HEK293T (cell line): ENCODE data around the gene RAB26.

Experiments used
- BHLHE40 ChIP-seq: fragments of 450-650 bp; IDR thresholded peaks from 2 replicates; pipeline ENCODE4 v1.6.1; 2016; ENCODE audit warnings: mild to moderate bottlenecking, moderate library complexity, borderline replicate concordance
- CTBP1 ChIP-seq: fragments of 450-650 bp; IDR thresholded peaks from 2 replicates; pipeline ENCODE4 v1.6.1; 2016; ENCODE audit warnings: borderline replicate concordance
- FOXA1 ChIP-seq: fragments of 450-650 bp; IDR thresholded peaks from 2 replicates; pipeline ENCODE4 v1.6.1; 2016; ENCODE audit warnings: mild to moderate bottlenecking
- FOXM1 ChIP-seq: fragments of 450-650 bp; IDR thresholded peaks from 2 replicates; pipeline ENCODE4 v1.6.1; 2017; ENCODE audit warnings: mild to moderate bottlenecking, borderline replicate concordance
- SP1 ChIP-seq: fragments of 450-650 bp; IDR thresholded peaks from 2 replicates; pipeline ENCODE4 v1.6.1; 2017
- SUZ12 ChIP-seq: fragments of 450-650 bp; IDR thresholded peaks from 2 replicates; pipeline ENCODE4 v1.6.1; 2016; ENCODE audit warnings: mild to moderate bottlenecking

GRCh38 chr16:2186064-2186463 lies 37.6 kb downstream of the RAB26 start:
- TF ChIP-seq SP1 (no peak), SUZ12 (no peak), BHLHE40 (no peak), FOXM1 (no peak), CTBP1 (no peak), FOXA1 (no peak)
